GM12878 (cell line): ENCODE results near the gene MAD2L1. TPM values are rescaled to one million over a fixed set of nuclear protein-coding genes. Genes with fewer than 3 reads are reported as not detected.

ENCODE experiments used
- HCFC1 ChIP-seq: fragments of 150-350 bp; IDR thresholded peaks from 2 replicates; pipeline ENCODE4 v1.6.1; 2014; ENCODE audit warnings: low read length
- NRF1 ChIP-seq: conservative IDR thresholded peaks from 2 replicates; pipeline ENCODE4 v1.6.1; 2011; ENCODE audit warnings: mild to moderate bottlenecking, low read depth, low read length, improper control_type of control experiment
- ZNF384 ChIP-seq: IDR thresholded peaks from 2 replicates; pipeline ENCODE4 v1.6.1; 2012; ENCODE audit warnings: low read depth, mild to moderate bottlenecking, low read length, improper control_type of control experiment, borderline replicate concordance
- polyA plus RNA-seq, 11 experiments: library from polyadenylated mRNA; depleted of rRNA in 4 of 11; unstranded in 6 of 11; stranded (reverse) in 5 of 11; fragments of >200 nt; fragmentation: Nextera tagmentation in 4 of 11; fragmentation: Illumina TruSeq in 1 of 11; extraction: Ambion mirVana in 4 of 11; extraction: Trizol in 1 of 11; gene quantifications; 1 replicate in 1 of 11; 2 replicates in 10 of 11; pipeline versions ENCODE4 v1.2.1 to v1.2.3, GENCODE V29; 2011 to 2016; ENCODE audit warnings: inconsistent platforms in 2 of 11, missing spikeins in 2 of 11, low read depth in 1 of 11
- total RNA-seq, 4 experiments: library from RNA; depleted of rRNA in 3 of 4; stranded (reverse); fragments of >200 nt in 3 of 4; fragmentation: Illumina TruSeq in 1 of 4; extraction: Trizol in 1 of 4; gene quantifications; 2 replicates each; pipeline versions ENCODE4 v1.2.1 to v1.2.3, GENCODE V29; 2013 to 2021
- TF ChIP-seq, protein P1 (sequence below): IDR thresholded peaks from 2 replicates; pipeline ENCODE4 v1.6.1; 2012; ENCODE audit warnings: improper control_type of control experiment, low read depth, low read length; ENCODE audit not compliant: insufficient replicate concordance
- TF ChIP-seq, protein P2 (sequence below): IDR thresholded peaks from 2 replicates; pipeline ENCODE4 v1.6.1; 2011; ENCODE audit warnings: borderline replicate concordance, low read depth, mild to moderate bottlenecking, moderate library complexity, low read length; ENCODE audit not compliant: insufficient read depth, poor library complexity, severe bottlenecking

The MAD2L1 gene
- total and polyA plus RNA-seq, 10 of the 15 experiments (the other 5 are each of a cell fraction or from before 2014, with no cell fraction given), result 58.1 to 407 (median 110) TPM

GRCh38 chr4:120066517-120067340, at the start of gene MAD2L1 (continued):
- TF ChIP-seq ZNF384, result no peak
- TF ChIP-seq NRF1, result peak; percentile 91
- TF ChIP-seq, protein P1, sequence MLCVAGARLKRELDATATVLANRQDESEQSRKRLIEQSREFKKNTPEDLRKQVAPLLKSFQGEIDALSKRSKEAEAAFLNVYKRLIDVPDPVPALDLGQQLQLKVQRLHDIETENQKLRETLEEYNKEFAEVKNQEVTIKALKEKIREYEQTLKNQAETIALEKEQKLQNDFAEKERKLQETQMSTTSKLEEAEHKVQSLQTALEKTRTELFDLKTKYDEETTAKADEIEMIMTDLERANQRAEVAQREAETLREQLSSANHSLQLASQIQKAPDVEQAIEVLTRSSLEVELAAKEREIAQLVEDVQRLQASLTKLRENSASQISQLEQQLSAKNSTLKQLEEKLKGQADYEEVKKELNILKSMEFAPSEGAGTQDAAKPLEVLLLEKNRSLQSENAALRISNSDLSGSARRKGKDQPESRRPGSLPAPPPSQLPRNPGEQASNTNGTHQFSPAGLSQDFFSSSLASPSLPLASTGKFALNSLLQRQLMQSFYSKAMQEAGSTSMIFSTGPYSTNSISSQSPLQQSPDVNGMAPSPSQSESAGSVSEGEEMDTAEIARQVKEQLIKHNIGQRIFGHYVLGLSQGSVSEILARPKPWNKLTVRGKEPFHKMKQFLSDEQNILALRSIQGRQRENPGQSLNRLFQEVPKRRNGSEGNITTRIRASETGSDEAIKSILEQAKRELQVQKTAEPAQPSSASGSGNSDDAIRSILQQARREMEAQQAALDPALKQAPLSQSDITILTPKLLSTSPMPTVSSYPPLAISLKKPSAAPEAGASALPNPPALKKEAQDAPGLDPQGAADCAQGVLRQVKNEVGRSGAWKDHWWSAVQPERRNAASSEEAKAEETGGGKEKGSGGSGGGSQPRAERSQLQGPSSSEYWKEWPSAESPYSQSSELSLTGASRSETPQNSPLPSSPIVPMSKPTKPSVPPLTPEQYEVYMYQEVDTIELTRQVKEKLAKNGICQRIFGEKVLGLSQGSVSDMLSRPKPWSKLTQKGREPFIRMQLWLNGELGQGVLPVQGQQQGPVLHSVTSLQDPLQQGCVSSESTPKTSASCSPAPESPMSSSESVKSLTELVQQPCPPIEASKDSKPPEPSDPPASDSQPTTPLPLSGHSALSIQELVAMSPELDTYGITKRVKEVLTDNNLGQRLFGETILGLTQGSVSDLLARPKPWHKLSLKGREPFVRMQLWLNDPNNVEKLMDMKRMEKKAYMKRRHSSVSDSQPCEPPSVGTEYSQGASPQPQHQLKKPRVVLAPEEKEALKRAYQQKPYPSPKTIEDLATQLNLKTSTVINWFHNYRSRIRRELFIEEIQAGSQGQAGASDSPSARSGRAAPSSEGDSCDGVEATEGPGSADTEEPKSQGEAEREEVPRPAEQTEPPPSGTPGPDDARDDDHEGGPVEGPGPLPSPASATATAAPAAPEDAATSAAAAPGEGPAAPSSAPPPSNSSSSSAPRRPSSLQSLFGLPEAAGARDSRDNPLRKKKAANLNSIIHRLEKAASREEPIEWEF, result no peak
- TF ChIP-seq HCFC1, result no peak
- TF ChIP-seq, protein P2, sequence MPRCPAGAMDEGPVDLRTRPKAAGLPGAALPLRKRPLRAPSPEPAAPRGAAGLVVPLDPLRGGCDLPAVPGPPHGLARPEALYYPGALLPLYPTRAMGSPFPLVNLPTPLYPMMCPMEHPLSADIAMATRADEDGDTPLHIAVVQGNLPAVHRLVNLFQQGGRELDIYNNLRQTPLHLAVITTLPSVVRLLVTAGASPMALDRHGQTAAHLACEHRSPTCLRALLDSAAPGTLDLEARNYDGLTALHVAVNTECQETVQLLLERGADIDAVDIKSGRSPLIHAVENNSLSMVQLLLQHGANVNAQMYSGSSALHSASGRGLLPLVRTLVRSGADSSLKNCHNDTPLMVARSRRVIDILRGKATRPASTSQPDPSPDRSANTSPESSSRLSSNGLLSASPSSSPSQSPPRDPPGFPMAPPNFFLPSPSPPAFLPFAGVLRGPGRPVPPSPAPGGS, result no peak
